HEK293 (cell line): ENCODE measurements around the gene PCSK1.

Experiments used
- ZNF19 ChIP-seq: fragments of 450-650 bp; formaldehyde crosslinking; IDR thresholded peaks from 2 replicates; pipeline ENCODE4; 2016; ENCODE audit warnings: missing biosample characterization, missing genetic modification characterization, low read depth
- ZNF221 ChIP-seq: fragments of 450-650 bp; formaldehyde crosslinking; IDR thresholded peaks from 2 replicates; pipeline ENCODE4 v1.5.1; 2017; ENCODE audit warnings: missing biosample characterization, missing genetic modification characterization, borderline replicate concordance
- ZNF274 ChIP-seq, 2 experiments: fragments of 200-500 bp in 1 of 2; fragments of 450-650 bp in 1 of 2; sonication (Bioruptor generic) in 1 of 2; formaldehyde crosslinking in 1 of 2; IDR thresholded peaks; 2 replicates each; pipeline versions ENCODE4 v1.5.1 to v1.6.1; 2014 to 2016; ENCODE audit warnings: borderline replicate concordance in 1 of 2, inconsistent platforms in 1 of 2, low read length in 1 of 2, missing biosample characterization in 1 of 2, missing genetic modification characterization in 1 of 2
- TF ChIP-seq, protein P1 (sequence below): fragments of 450-650 bp; formaldehyde crosslinking; IDR thresholded peaks from 2 replicates; pipeline ENCODE4 v1.5.1; 2016; ENCODE audit warnings: missing biosample characterization, missing genetic modification characterization

DNA sequence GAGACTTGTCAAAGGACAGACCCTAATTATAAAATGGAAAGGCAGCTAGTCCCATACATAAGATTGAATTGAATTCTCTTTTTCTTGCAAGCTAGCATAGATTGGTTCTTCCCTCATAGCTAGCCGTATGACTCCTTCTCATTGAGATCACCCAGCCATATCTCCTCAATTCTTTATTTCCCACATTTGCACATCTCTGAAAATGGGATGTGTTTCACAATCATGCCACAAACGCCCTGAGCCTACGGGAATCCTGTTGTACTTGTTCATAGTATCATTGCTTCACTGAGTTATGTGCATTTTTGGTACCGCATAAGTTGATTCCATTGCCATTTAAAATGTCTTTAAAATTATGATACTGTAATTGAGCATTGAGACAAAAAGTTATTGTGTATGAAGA is 90.5 kb downstream of the PCSK1 start:
- TF ChIP-seq ZNF221 (tag by site-specific recombination): no peak
- no peak for TF ChIP-seq ZNF274 (IDR thresholded peaks at IDR 0.05; ENCODE audit: low read length)
- TF ChIP-seq ZNF274 (tag by site-specific recombination; IDR thresholded peaks at IDR 0.05; ENCODE audit: borderline replicate concordance): no peak
- TF ChIP-seq, protein P1, sequence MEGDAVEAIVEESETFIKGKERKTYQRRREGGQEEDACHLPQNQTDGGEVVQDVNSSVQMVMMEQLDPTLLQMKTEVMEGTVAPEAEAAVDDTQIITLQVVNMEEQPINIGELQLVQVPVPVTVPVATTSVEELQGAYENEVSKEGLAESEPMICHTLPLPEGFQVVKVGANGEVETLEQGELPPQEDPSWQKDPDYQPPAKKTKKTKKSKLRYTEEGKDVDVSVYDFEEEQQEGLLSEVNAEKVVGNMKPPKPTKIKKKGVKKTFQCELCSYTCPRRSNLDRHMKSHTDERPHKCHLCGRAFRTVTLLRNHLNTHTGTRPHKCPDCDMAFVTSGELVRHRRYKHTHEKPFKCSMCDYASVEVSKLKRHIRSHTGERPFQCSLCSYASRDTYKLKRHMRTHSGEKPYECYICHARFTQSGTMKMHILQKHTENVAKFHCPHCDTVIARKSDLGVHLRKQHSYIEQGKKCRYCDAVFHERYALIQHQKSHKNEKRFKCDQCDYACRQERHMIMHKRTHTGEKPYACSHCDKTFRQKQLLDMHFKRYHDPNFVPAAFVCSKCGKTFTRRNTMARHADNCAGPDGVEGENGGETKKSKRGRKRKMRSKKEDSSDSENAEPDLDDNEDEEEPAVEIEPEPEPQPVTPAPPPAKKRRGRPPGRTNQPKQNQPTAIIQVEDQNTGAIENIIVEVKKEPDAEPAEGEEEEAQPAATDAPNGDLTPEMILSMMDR: no peak
- TF ChIP-seq ZNF19 (tag by site-specific recombination): no peak
